Activated CD4-positive, alpha-beta T cell treated with anti-CD3 and anti-CD28 coated beads, Interleukin-2, amount 50 U/mL, for 48 hours (primary cell): ENCODE measurements around the gene FBXL19.
A peak's percentile ranks its signal among the peaks of the same experiment; 100 is the strongest.

Source experiments
- DNase-seq, 2 experiments: peaks; one replicate each; pipeline ENCODE4 v3.0.0-alpha.2; 2020

Gene FBXL19

DNA sequence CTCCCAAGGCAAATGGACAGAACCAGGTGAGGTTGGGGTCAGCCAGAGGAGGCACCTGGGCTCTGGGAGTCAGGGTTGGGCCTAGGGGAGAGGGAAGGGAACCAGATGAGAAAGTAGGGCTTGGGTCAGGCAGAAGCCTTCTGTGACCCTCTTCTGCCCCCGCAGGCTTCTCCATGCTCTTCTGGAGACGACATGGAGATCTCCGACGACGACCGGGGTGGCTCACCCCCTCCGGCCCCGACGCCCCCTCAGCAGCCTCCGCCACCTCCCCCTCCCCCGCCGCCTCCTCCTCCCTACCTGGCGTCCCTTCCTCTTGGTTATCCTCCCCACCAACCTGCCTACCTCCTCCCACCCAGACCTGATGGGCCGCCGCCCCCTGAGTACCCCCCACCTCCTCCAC lies 42.1 kb downstream of the FBXL19 start:
- DNase-seq, result no peak

- no peak for DNase-seq
Measured at GRCh38 chr16:30966033-30966619, 42.8 kb downstream of the FBXL19 start.

DNA sequence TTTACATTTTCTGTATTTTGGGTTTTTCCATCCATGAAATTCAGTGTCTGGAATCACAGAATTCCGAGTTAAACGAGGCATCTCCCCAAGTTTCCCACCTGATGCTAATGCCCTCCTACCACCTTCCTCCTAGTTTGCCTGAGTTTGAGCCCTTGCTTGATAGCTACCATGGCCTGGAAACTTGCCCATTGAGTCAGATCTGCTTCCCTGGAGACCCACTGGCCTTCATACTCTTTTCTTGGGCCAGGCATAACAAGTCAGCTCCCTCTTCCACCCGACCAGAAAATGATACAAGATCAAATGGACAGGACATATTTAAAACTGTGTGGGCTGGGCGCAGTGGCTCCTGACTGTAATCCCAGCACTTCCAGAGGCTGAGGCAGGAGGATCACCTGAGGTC lies 44.4 kb downstream of the FBXL19 start:
- no peak for DNase-seq

DNA sequence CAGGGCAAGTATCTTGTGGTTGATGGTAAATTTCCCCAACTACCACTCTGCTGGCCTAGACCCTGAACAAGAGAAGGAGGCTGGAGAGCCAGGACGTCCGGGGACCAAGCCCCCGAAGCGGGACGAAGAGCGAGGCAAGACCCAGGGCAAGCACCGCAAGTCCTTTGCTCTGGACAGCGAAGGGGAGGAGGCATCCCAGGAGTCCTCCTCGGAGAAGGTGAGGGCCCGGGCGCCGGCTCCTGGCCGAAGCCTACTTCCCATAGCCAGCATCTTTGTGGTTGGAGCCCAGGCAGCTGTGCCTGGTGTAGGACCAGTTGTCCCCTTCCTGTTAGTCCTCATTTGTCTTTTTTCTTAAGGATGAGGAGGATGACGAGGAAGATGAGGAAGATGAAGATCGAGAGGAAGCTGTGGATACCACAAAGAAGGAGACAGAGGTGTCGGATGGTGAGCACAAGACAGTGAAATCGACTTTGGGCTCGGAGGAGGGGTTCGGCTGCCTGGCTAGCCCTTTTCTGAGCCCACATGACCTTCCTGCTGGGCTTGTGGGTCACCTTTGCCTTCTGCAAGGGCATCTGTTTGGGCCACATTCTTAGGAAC lies 46.0 kb downstream of the FBXL19 start:
- DNase-seq, result no peak

GRCh38 chr16:30971298-30971697 lies 47.9 kb downstream of the FBXL19 start:
- DNase-seq, result no peak

- no peak for DNase-seq
Measured at GRCh38 chr16:30972872-30973271, 49.5 kb downstream of the FBXL19 start.

GRCh38 chr16:30974348-30974747 lies 51.0 kb downstream of the FBXL19 start:
- no peak for DNase-seq

DNA sequence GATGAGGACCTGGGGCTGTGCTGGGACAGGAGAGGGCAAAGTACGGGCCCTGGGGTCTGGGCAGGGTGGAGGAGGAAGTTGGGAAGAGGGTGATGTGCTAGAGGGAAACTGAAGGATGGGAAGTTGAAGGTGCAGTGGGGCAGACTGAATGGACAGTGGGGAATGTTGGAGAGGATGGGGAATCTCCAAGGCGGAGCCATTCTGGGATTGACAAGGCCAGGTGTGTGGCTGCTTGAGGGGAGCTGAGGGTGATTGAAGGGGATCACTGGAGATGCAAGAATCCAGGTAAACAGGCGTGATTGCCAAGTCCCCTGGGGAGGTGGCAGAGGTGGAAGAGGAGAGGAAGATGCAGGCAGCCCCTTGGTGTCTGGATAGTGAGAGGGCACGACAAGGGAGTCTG lies 53.1 kb downstream of the FBXL19 start:
- no peak for DNase-seq

DNA sequence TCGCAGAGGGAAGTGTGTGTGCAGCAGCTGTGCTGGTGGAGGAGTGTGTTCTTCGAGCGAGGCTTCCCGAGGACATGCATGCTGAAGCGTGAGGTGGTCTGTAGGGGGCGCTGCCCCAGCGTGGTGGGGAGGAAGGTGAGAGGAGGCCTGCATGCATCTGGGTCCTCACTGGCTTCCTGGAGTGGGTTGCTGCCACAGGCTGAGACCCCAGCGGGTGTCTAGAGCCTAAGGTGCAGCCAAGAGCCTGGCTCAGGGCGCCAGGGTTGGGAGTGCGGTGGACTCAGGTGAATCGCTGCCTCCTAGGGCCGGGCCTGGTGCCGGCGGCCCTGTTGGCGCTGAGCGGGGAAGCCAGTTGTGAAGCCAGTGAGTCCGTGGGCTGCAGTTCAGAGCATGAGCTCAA lies 54.1 kb downstream of the FBXL19 start:
- DNase-seq, result peak; percentile 26 to 38

DNA sequence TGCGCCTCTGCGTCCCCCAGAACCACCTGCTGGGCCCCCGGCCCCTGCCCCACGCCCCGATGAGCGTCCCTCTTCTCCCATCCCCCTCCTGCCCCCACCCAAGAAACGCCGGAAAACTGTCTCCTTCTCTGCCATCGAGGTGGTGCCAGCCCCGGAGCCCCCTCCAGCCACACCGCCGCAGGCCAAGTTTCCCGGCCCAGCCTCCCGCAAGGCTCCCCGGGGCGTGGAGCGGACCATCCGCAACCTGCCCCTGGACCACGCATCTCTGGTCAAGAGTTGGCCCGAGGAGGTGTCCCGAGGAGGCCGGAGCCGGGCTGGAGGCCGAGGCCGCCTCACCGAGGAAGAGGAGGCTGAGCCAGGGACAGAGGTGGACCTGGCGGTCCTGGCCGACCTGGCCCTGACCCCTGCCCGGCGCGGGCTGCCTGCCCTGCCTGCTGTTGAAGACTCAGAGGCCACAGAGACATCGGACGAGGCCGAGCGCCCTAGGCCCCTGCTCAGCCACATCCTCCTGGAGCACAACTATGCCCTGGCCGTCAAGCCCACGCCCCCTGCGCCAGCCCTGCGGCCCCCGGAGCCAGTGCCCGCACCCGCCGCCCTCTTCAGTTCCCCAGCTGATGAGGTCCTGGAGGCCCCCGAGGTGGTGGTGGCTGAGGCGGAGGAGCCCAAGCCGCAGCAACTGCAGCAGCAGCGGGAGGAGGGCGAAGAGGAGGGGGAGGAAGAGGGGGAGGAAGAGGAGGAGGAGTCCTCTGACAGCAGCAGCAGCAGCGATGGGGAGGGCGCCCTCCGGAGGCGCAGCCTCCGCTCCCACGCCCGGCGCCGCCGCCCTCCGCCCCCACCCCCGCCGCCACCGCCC lies 56.0 kb downstream of the FBXL19 start:
- DNase-seq, result no peak

GRCh38 chr16:30980023-30980371 lies 56.6 kb downstream of the FBXL19 start:
- DNase-seq, result no peak

DNA sequence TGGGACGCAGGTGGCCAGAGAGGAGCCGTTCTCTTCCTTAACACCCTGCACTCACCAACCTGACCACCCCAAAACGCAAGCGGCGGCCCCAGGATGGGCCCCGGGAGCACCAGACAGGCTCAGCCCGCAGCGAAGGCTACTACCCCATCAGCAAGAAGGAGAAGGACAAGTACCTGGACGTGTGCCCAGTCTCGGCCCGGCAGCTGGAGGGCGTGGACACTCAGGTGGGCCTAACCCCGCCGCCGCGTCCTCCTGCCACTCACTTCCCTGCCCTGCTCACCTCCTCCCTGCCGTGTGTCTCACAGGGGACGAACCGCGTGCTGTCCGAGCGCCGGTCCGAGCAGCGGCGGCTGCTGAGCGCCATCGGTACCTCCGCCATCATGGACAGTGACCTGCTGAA lies 57.1 kb downstream of the FBXL19 start:
- DNase-seq, result no peak

- no peak for DNase-seq
Measured at GRCh38 chr16:30980959-30981358, 57.6 kb downstream of the FBXL19 start.

DNA sequence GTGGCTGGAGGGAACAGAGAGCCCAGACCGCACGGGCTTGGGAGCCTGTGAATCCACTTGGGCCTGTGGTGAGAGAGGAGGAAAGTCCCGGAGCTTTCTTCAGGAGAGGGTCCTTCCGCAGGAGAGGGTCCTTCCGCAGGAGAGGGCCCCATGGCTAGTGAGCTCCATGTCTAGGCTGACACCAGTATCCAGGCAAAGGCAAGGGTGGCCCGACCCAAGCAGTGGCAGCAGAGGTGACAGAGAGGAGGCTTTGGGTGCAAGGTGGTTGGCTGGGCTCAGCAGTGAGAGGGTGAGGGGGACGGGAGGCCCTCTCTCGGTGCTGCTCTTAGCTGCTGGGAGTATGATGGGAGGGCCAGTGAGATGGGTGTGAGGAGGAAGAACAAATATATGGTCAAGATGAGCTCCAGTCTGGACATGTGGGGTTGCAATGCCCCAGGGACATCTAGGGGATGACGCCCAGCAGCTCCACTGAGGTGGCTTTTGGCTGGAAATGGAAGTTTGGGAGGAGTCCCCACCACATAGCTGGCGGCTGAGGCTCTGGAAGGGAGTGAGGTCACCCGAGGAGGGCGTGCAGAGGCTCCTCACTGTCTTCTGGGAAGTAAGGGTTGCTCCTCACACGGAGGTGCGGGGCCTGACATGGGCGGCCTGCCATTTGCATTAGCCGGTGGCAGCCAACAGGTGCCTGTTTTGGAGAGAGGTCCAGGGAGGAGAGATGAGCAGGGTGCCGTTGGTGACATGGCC lies 59.3 kb downstream of the FBXL19 start:
- DNase-seq, result no peak

DNA sequence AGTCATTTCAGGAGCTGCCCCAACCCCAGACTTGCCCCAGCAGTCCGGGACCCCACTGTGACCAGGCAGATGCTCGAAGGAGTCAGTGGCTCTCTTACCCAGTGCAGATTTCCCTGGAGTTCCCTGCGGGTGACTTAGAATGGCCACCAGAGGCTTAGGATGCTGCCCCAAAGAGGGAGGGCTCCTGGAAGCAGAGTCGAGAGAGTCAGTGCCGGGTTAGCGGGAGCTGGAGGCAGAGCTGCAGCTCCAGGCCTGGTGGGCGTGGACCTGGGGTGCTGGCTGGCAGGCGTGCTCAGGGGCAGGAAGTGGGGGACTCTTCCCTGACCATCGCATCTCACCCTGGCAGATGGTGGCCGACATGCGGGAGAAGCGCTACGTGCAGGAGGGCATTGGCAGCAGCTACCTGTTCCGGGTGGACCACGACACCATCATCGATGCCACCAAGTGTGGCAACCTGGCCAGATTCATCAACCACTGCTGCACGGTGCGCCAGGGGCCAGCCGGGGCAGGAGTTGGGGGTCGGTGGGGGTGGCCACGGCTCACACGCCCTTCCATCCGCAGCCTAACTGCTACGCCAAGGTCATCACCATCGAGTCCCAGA lies 60.0 kb downstream of the FBXL19 start:
- no peak for DNase-seq

DNA sequence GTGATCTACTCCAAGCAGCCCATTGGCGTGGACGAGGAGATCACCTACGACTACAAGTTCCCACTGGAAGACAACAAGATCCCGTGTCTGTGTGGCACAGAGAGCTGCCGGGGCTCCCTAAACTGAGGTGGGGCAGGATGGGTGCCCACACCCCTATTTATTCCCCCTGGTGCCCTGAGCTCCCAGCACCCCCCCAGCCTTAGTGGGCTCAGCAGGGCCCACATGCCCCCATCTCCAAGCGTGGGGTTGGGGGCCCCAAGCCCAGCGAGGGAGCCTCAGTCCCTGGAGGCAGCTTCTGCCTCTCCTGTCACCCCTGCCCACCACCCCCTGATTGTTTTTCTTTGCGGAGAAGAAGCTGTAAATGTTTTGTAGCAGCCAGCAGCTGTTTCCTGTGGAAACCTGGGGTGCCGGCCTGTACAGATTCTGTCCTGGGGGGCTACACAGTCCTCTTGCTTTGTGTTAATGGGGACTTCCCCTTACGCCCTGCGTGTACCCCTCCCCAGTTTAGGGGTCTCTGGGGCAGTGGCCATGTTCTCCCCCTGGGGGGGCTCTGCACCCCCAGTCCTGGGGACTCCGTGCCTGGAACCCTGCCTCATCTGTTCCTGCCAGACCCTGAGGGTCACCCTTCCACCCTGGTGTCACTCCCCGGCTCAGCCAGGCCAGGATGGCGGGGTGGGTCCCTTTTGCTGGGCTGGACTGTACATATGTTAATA lies 60.7 kb downstream of the FBXL19 start:
- no peak for DNase-seq

- DNase-seq, result peak; percentile 90
Measured at GRCh38 chr16:30984669-30985400, 61.5 kb downstream of the FBXL19 start, which contains the start of gene HSD3B7. TSS of gene HSD3B7 (plus strand) at chr16:30985207. CDS start at chr16:30985659, 452 bp downstream.

- peak in 1 of 2 experiments; percentile 18 for DNase-seq
Measured at GRCh38 chr16:30985401-30986128, 62.2 kb downstream of the FBXL19 start.

DNA sequence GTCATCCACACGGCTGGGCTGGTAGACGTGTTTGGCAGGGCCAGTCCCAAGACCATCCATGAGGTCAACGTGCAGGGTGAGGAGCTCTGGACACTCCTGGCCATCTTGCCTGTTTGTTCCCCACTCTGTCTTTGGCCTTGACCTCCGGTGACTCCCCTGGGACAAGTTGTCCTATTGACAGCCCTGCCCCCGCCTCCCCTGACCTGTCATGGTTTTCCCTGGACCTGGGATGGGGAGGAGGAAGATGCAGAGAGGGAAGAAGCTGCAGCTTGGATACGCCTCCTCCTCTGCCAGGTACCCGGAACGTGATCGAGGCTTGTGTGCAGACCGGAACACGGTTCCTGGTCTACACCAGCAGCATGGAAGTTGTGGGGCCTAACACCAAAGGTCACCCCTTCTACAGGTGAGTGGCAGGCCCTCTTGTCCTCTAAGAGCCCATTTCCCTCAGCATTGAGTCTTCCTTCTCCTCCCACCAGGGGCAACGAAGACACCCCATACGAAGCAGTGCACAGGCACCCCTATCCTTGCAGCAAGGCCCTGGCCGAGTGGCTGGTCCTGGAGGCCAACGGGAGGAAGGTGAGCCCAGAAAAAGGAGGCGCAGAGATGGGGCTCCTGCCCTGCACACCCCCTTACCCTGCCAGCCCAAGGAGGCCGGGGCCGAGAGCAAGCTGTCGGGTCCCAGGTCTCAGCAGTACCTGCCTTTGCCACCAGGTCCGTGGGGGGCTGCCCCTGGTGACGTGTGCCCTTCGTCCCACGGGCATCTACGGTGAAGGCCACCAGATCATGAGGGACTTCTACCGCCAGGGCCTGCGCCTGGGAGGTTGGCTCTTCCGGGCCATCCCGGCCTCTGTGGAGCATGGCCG lies 63.0 kb downstream of the FBXL19 start:
- DNase-seq, result no peak
